CD14-positive monocyte (primary cell): ENCODE data around the gene ZNF598. TPM values are rescaled to one million over a fixed set of nuclear protein-coding genes. Genes with fewer than 3 reads are reported as not detected.

Experiments used
- DNase-seq, 3 donors: peaks; one replicate each; pipeline ENCODE4 v3.0.0-alpha.2; 2011 to 2022
- H2AFZ ChIP-seq: 2 replicates; pipeline ENCODE4 v1.6.0; 2012; ENCODE audit warnings: mild to moderate bottlenecking, low read depth, low read length, inconsistent platforms; ENCODE audit not compliant: insufficient read depth, poor library complexity, severe bottlenecking
- H3K27ac ChIP-seq, 2 donors: 1 replicate in 1 of 2; 2 replicates in 1 of 2; pipeline ENCODE4 v1.5.1; 2012 to 2013; ENCODE audit warnings: low read length in 2 of 2, control low read depth in 1 of 2, inconsistent platforms in 1 of 2, low read depth in 1 of 2, mild to moderate bottlenecking in 1 of 2
- H3K27me3 ChIP-seq, 2 donors: one replicate each; pipeline versions ENCODE4 v1.6.0 to v1.6.1; 2011 to 2013; ENCODE audit warnings: low read length in 2 of 2; ENCODE audit not compliant: control insufficient read depth in 2 of 2, insufficient read depth in 2 of 2
- H3K36me3 ChIP-seq, 2 donors: replicated peaks in 1 of 2; 1 replicate in 1 of 2; 2 replicates in 1 of 2; pipeline versions ENCODE4 v1.5.1 to v1.6.1; 2012 to 2013; ENCODE audit warnings: low read length in 2 of 2, control low read depth in 1 of 2, inconsistent platforms in 1 of 2, mild to moderate bottlenecking in 1 of 2; ENCODE audit not compliant: insufficient read depth in 2 of 2, control insufficient read depth in 1 of 2
- H3K4me1 ChIP-seq, 2 donors: 1 replicate in 1 of 2; 2 replicates in 1 of 2; pipeline versions ENCODE4 v1.5.1 to v1.6.1; 2012 to 2013; ENCODE audit warnings: low read length in 2 of 2, control low read depth in 1 of 2, inconsistent platforms in 1 of 2, mild to moderate bottlenecking in 1 of 2, moderate library complexity in 1 of 2; ENCODE audit not compliant: insufficient read depth in 2 of 2, control insufficient read depth in 1 of 2
- H3K4me2 ChIP-seq: replicated peaks from 2 replicates; pipeline ENCODE3; 2012; ENCODE audit warnings: low read length, moderate library complexity, mild to moderate bottlenecking; ENCODE audit not compliant: poor library complexity, severe bottlenecking; ENCODE audit errors: extremely low read depth
- H3K4me3 ChIP-seq, 3 experiments: fragments of 200-600 bp in 1 of 3; sonication (generic) in 1 of 3; replicated peaks in 1 of 3; 1 replicate in 2 of 3; 2 replicates in 1 of 3; pipeline ENCODE4 v1.5.1; 2011 to 2013; ENCODE audit warnings: low read length in 3 of 3, mild to moderate bottlenecking in 3 of 3, control low read depth in 2 of 3, low read depth in 2 of 3, inconsistent platforms in 1 of 3, moderate library complexity in 1 of 3
- H3K79me2 ChIP-seq: 2 replicates; pipeline ENCODE4 v1.6.0; 2012; ENCODE audit warnings: mild to moderate bottlenecking, control low read depth, inconsistent platforms, low read length, moderate library complexity; ENCODE audit not compliant: insufficient read depth
- H3K9ac ChIP-seq: 2 replicates; pipeline ENCODE4 v1.6.0; 2017; ENCODE audit warnings: low read length, mild to moderate bottlenecking; ENCODE audit not compliant: insufficient read depth, poor library complexity, severe bottlenecking
- H3K9me3 ChIP-seq, 2 donors: replicated peaks in 1 of 2; 1 replicate in 1 of 2; 2 replicates in 1 of 2; pipeline versions ENCODE4 v1.5.1 to v1.6.1; 2012 to 2013; ENCODE audit warnings: low read length in 2 of 2, control low read depth in 1 of 2; ENCODE audit not compliant: control insufficient read depth in 1 of 2, insufficient read depth in 1 of 2
- H4K20me1 ChIP-seq: 2 replicates; pipeline ENCODE4 v1.6.0; 2012; ENCODE audit warnings: mild to moderate bottlenecking, low read length, control low read depth, moderate library complexity; ENCODE audit not compliant: insufficient read depth
- H3K27ac Mint-ChIP-seq, 7 donors: one replicate each; pipeline ENCODE4 v1.8.0; 2020; ENCODE audit warnings: mild to moderate bottlenecking in 7 of 7, mixed read lengths in 7 of 7, moderate library complexity in 6 of 7, inconsistent platforms in 2 of 7
- H3K27me3 Mint-ChIP-seq, 3 donors: one replicate each; pipeline ENCODE4 v1.8.0; 2021 to 2022; ENCODE audit warnings: low read depth in 3 of 3, mild to moderate bottlenecking in 3 of 3, mixed read lengths in 3 of 3, moderate library complexity in 3 of 3, inconsistent platforms in 1 of 3
- H3K36me3 Mint-ChIP-seq, 2 donors: one replicate each; pipeline ENCODE4 v1.8.0; 2020; ENCODE audit warnings: mixed read lengths in 2 of 2, inconsistent platforms in 1 of 2, mild to moderate bottlenecking in 1 of 2
- H3K4me1 Mint-ChIP-seq: one replicate; pipeline ENCODE4 v1.8.0; 2020; ENCODE audit warnings: mild to moderate bottlenecking, mixed read lengths
- H3K4me3 Mint-ChIP-seq, 2 donors: one replicate each; pipeline ENCODE4 v1.8.0; 2020; ENCODE audit warnings: mild to moderate bottlenecking in 2 of 2, mixed read lengths in 2 of 2, moderate library complexity in 1 of 2
- H3K9me3 Mint-ChIP-seq, 7 donors: one replicate each; pipeline ENCODE4 v1.8.0; 2020 to 2022; ENCODE audit warnings: mixed read lengths in 7 of 7, mild to moderate bottlenecking in 6 of 7, moderate library complexity in 6 of 7, inconsistent platforms in 2 of 7
- CTCF ChIP-seq: fragments of 200-600 bp; IDR thresholded peaks from one replicate; pipeline ENCODE4 v1.8.0; 2022; ENCODE audit warnings: antibody characterized with exemption, mild to moderate bottlenecking
- WGBS: methylation state at CpG from one replicate; pipeline ENCODE4 v1.1.5; 2013; ENCODE audit warnings: missing lambda C conversion rate; ENCODE audit not compliant: insufficient coverage; 5-methylcytosine and 5-hydroxymethylcytosine counted together
- intact Hi-C, 2 donors: fragments of 100-400 bp; cut with micrococcal nuclease; formaldehyde crosslinking; loops; one replicate each; pipeline versions ENCODE4 v1.15.0 to v1.15.1; 2023
- polyA plus RNA-seq, 3 donors: library from polyadenylated mRNA; depleted of rRNA in 1 of 3; unstranded in 2 of 3; stranded (reverse) in 1 of 3; fragments of 300-500 nt in 2 of 3; fragments of >200 nt in 1 of 3; fragmentation: Illumina TruSeq in 2 of 3; gene quantifications; 1 replicate in 2 of 3; 2 replicates in 1 of 3; pipeline ENCODE4 v1.2.3, GENCODE V29; 2012 to 2021

ZNF598 gene
- polyA plus RNA-seq, 3 donors = 1.4 to 42.1 (median 1.5) TPM

GRCh38 chr16:1991948-1992703, 17.5 kb downstream of the ZNF598 start:
- Mint-ChIP-seq H3K36me3 (peaks cover 15 to 21% of the 10 kb centered on the region in 2 donors), H3K27me3 (peaks cover 35 to 52% (median 42%) of the 10 kb centered on the region in 3 donors), H3K4me1 (peaks cover 14% of the 10 kb centered on the region), H3K9me3 (peaks cover 0 to 16% (median 11%) of the 10 kb centered on the region in 7 donors), H3K4me3 (peak overlapping the region; percentile 57 to 64), H3K27ac (no peak overlapping the region)
- H4K20me1 ChIP-seq = peaks cover 2% of the 10 kb centered on the region
- H3K79me2 ChIP-seq = no peaks in the 10 kb centered on the region
- WGBS = 5% methylated on average over 75 of the region's 96 CpGs
- peaks cover 0 to 5% of the 10 kb centered on the region in 2 donors for H3K36me3 ChIP-seq
- peak; percentile 90 to 96 (median 95) for DNase-seq
- intact Hi-C loops = loop anchor here in 1 of 2 donors (2.0 kb wide), 1 partner anchor 49 kb away; the partner anchor contains the start of gene MSRB1
- peak overlapping the region in 1 of 3 experiments; percentile 57 for H3K4me3 ChIP-seq
- H3K9me3 ChIP-seq = peaks cover 7 to 8% of the 10 kb centered on the region in 2 donors
- H3K27ac ChIP-seq = peak overlapping the region in 1 of 2 donors; percentile 26
- peak overlapping the region; percentile 46 for H3K9ac ChIP-seq
- peak overlapping the region; percentile 64 for H3K4me2 ChIP-seq
- no peak for TF ChIP-seq CTCF
- H2AFZ ChIP-seq = peak overlapping the region; percentile 71
- peaks cover 18% of the 10 kb centered on the region in 2 donors for H3K4me1 ChIP-seq
- H3K27me3 ChIP-seq = peaks cover 20 to 33% of the 10 kb centered on the region in 2 donors

- Histone ChIP-seq H3K4me2 (peak overlapping the region; percentile 64), H3K4me3 (peak overlapping the region in 2 of 3 experiments; percentile 5 to 57), H3K9ac (peak overlapping the region; percentile 46), H3K4me1 (peaks cover 18% of the 10 kb centered on the region in 2 donors), H3K36me3 (peaks cover under 1 to 5% of the 10 kb centered on the region in 2 donors), H3K9me3 (peaks cover 7 to 8% of the 10 kb centered on the region in 2 donors), H3K27me3 (peaks cover 20 to 33% of the 10 kb centered on the region in 2 donors), H3K27ac (peak overlapping the region in 1 of 2 donors; percentile 26), H4K20me1 (peaks cover 2% of the 10 kb centered on the region), H3K79me2 (no peaks in the 10 kb centered on the region), H2AFZ (peak overlapping the region; percentile 71)
- Mint-ChIP-seq H3K4me1 (peaks cover 14% of the 10 kb centered on the region), H3K27ac (peak overlapping the region in 2 of 7 donors; percentile 70 to 83), H3K36me3 (peaks cover 15 to 21% of the 10 kb centered on the region in 2 donors), H3K27me3 (peaks cover 35 to 52% (median 42%) of the 10 kb centered on the region in 3 donors), H3K4me3 (peak overlapping the region; percentile 57 to 79), H3K9me3 (peaks cover 0 to 16% (median 11%) of the 10 kb centered on the region in 7 donors)
- no peak for DNase-seq
- intact Hi-C loops = no loop called here
- 12% methylated on average over 22 of the region's 22 CpGs for WGBS
- no peak for TF ChIP-seq CTCF
These were observed 18.1 kb downstream of the ZNF598 start for GRCh38 chr16:1991588-1991947.
